GM18508 (cell line): ENCODE measurements around the gene IL34.

Experiments
- ATAC-seq: cut with Tn5 transposase; IDR thresholded peaks from one replicate; pipeline ENCODE4 v1.9.1; 2021; ENCODE audit warnings: moderate number of reproducible peaks; ENCODE audit not compliant: insufficient read depth, unreplicated experiment

Gene IL34

DNA sequence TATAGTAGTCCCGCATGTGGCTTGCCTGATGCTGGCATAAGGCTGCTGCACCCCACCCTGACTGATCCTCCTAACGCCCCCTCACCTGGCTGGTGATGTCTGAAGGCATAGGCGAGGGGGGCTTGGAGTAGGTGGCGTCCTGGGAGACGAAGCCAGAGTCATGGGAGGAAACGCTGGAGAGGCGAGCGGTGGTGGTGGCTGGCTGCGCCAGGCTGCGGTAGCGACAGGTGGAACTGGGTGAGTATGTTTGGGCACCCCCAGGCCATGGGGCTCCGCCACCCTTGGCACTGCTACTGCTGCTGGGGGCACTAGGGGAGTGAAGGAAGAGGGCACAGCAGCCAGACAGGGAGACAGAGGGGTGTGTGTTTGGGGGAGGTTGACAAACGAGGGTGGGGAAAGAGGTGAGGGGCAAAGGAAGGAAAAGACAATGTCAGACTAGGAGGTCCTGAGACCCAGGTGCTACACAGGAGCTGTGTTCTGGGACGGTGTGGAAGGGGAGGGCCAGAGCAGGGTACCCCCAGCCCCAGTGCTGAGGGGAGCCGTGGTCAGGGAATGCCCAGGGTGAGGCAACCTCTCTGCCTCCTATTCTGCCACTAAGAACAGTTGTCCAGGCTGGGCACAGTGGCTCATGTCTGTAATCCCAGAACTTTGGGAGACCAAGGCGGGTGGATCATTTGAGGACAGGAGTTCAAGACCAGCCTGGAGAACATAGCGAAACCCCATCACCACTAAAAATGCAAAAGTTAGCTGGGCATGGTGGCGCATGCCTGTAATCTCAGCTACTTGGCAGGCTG, 28.1 kb downstream of the IL34 start:
- no peak for ATAC-seq

DNA sequence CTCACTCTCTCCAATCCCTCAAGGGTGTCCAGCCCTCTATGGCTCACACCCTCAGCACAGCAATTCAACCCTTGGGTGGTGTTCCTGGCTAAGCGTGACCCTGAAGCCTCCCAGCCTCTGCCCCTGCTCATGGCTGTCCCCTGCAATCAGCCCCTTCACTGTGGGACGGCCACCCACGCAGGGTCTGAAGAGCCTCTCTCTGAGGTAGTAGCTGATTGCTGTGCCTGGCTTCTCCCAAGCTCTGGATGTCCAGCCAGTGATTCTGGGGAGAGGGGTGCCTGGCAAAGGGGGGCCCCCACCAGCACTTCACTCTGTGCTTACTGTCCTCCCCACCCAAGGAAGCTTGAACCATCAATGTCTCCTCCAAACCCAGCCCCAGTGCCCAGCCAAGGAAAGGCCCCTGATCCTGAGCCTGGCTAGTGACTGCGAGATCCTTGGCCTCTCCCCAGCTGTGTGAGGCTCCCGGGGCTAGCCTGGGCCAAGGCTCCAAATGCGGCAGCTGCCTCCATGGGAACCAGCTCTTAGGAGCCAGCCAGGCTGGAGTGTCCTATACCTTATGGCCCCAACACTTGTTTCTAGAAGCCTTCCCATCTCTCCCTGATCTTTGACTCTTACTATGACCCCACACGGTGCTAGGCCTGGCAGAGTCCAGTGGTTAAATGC, 29.6 kb downstream of the IL34 start:
- ATAC-seq, result no peak

DNA sequence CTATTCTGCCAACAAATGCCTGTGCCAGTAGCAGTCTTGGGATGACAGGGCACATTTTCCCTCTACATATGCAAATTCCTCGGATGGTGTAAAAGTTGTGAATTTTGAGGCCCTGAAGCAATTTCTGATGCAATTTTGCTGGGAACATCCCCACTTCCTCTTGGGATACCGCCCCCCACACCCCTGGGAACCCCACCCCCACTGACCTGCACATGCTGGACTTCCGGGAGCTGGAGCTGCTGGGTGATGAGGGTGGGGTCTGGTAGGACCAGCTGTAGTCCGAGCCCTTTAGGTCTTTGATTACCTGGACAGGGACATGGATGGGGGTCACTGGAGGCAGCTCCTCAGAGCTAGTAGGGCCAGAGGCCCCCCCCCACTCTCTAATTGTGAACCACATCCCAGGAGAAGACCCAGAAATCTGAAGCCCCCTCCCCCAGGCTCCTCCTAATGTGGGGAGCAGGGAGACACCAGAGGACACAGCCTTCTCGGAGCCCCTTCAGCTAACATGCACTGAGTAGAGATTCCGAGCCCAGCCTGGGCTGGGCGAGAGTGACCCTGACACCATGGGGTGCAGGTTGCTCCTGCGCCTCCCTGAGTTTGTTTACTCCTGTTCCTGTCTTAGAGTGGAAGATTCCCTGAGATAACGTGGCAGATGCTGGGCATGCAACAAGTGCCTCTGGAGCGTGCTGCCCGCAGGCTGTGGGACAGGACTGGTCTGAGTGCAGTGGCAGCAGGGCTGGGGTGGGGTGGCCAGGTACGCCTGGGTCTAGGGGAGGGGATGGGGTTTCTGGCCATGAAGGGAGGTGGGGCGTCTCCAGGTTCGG, 30.5 kb downstream of the IL34 start:
- no peak for ATAC-seq

DNA sequence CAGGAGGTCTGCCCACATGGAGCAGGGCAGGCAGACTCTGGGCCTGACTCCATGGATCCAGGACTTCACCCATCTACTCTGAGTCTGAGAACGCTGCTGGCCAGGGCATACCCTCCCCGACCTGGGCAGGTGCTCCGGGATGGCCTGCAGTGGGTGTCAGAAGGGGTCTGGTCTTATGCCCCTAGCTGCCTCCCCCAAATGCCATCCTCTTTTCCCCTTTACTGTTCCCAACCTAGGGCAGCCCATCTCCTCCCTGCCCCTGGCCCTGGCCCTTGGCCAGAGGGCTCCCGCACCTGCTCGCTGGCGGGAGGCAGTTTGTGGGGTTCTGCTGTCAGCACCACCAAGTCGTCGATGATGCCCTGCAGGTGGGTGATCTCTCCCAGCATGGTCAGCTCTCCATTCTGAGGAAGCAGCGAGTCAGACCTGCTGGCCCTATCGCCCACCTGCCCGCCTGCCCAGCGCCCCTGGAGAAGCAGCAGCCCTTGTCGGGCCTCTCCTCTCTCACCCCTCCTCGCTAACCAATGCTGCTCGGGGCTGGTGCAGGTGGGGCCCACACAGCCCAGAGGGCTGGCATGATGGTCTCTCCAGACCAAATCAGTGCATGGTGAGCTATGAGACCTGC, 31.3 kb downstream of the IL34 start:
- no peak for ATAC-seq

DNA sequence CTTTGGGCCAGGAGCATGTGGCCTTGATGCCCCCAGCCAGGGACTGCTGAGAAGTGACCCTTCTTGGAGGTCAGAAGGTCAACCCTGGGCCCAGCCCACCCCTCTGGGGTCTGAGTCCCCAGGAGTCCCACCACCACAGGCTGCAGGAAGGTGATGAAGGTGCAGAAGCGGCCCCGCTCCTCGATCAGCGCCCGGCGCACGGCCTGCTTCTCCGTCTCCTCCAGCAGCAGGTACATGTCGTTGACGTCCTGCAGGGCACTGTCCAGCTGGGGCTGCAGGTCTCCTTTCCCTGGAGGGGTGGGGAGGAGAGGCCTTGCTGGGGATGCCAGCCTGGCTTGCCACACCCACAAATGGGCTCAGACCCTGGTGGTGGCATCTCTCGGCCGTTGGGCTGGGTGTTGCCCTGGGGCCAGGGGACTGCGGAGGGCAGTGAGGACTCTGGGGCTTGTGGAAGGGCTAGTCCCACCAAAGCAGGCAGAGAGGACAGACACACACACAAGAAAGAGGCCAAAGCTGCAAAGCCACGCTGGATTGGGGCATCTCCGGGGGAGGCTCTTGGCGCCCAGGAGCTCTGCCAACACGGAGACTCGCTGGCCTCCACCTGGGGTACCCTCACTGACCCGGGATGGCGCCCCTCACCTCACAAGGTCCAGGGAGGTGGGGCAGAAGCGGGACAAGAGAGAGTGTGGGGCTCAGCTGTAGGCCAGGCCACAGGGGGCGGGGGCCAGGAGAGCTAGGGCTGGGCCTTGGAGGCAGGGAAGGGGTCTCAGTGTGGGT, 31.9 kb downstream of the IL34 start:
- ATAC-seq, result no peak

DNA sequence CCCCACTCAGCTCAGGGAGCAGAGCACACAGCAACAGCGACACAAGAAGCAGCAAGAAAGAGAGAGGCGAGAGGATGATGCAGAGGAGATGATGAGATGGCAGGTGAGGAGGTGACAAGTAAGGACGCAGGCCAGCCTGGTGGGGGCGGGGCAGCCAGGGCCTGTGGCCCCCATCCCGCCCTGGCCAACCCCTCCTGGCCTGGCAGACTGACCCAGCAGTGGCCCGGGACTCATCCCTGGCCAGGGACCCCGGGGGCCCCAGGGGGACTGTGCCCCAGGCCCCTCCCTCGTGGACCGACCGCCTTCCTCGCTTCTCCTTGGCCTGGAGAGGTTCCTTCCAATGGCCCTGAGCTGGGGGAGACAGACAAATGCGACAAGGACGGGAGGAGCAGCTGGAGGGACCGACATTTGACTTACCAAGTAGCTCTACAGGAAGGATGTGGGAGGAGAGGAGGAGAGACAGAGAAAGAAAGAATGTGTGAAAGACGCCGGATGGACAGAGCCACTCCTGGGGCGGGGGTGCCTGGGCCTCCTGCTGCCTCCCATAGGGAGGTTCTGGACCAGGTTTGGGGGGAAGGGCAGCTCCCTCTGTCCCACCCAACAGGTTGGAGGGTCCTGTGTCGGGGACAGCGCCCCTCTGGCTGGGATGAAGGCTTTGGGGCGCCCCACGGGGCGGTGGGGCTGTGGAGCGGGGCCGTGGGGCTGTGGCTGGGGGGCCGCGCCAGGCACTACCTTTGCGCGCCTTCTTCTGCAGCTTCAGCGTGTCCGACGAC, 32.7 kb downstream of the IL34 start:
- no peak for ATAC-seq

DNA sequence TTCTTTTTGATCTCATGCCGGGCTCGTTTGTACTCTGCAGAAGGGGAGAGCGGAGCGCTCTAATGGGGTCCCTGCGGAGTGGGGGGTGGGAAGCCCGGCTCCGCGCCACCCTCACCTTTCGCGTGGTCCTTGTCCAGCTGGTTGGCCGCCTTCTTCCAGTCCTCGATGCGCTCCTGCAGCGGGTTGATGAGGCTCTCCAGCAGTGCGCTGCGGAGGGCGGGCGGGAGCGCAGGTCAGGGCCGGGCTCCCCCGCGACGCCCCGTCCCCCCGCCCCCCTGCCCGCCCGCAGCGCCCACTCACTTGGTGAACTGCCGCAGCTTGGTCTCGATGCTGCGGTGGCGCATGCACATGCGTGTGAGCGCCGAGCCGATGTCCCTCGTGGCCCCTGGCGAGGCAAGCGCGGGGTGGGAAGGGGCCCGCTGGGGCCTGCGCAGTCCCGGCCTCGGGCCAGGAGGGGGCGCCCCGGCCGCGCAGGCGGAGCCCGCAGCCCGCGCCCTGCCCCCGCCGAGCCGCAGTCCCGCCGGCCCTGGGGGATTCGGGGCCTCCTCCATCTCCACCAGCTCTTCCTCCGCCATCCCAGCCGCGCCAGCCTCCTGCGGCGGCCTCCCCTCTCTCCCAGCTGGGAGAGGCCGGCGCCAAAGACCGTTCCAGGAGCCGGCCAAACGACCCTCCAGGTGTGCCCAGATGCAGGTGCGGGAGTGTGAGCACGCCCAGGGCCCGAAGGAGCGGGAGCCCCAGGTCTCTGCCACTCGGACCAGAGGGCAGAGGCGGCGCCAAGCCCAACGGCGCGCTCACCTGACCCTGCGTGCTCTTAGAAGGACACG, 33.5 kb downstream of the IL34 start:
- ATAC-seq, result no peak

DNA sequence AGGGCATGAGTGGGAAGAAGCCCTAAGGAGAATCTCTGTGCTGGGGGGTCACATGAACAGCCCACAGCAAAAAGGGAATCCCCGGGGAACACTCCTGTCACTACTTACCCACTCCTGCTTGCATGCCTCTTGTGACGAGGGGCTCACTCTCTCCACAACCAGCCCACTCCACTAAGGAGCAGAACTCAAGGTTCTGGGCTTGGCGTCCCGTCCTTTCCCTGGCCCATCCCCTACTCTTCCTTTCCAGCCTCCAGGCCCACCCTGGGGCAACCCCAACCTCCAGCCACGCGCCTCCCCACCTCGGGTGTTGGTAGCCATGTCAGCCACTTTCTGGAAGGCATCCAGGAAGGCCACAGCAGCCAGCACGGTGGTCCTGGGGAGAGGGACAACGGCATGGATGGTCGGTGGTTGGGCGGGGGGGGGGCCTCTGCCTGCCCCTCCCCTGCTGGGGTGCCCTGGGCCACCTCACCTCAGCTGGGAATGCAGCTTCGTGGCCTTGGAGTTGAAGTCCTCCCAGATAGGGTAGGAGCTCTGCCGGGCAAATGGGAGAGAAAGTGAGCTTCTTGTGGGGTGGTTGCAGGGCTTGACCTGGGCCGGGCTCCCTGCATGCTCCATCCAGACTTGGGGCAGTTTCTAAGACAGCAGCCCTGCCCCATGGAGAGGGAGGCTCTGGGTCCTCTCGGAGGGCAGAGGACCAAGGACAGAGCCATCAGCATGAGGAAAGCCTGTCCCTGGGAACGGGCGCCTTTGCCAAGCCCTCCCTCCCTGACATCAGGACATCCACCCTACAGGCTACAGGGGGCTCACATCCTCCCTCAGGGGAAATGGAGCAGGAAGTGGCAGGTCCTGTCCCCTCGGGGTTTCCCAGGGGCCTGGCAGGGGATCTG, 34.4 kb downstream of the IL34 start:
- no peak for ATAC-seq

DNA sequence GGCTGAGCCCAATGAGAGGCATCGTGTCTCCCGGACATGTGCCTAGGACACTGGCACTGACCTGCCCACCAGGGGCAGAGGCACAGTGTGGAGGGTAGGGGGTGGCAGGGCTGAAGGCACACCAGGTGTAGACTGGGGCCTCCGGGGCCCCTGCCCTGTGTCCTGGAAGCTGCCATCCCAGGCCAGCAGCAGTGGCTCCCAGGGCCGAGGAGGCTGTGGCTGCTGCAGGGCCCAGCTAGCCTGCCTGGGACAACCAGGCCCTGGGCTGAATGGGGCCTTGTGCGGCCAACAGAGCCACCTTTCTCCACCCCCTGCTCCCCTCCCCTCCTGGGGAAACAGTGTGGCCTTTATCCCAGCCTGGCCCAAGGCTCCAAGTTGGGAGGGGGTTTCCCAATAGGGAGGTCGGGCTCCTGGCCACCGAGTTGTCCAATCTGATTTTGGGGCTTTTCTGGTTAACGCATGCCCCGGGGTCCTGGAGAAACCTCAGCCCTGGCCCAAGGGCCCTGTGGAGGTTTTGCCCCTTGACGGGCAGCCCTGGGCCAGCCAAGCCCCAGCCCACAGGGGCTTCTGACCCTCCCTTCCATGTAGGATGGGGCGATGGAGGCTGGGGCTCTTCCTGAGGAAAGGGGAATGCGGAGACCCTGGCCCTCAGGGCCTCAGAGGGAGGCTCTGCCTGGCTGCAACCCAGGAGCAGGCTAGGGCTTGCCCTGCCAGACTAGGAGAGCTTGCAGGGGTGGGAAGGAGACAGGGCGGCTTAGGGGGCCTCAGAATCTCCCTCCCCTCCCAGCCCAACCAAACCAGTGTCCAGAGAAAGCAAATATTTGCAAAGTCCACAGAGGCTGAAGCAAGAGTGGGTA, 35.3 kb downstream of the IL34 start:
- no peak for ATAC-seq

DNA sequence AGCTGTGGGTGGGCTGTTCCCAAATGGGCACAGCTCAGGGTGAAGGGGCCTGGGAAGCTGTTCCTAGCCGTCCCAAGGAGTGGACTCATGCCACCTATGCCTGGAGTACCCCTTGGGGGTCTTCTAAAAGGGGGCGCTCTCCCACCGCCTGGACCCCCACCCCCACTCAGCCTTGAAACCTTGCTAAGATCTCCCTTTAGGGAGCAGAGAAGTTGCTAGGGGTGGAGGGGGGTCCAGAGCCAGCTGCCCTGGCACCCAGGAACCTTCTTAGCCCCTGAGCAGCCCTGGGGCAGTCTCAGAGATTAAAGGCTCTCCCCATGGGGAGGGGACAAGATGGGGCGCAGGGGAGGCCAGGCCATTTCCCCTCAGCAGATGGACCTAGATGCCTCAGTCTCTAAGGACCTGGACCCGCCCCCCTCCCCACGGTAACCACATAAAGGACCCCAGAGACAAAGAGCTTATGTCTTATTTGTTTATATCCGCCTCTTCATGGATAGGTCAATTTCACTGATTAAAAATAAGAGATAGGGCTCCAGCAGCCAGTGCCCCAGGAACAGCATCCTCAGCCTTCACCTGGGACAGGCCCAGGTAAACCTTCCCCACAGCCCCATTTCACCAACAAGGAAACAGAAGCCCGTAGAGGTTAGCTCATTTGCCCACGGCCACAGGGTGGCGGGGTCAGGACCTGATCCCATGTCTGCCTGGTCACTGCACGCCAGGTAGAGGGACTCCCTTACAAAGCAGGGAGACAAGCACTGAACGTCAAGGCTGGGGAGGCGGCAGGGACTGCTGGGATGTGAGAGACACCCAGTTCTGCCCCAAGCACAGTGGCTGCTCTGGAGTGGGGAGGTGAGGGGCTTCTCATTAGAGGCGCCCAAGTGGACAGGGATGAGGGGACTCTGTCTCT, 36.1 kb downstream of the IL34 start:
- no peak for ATAC-seq

DNA sequence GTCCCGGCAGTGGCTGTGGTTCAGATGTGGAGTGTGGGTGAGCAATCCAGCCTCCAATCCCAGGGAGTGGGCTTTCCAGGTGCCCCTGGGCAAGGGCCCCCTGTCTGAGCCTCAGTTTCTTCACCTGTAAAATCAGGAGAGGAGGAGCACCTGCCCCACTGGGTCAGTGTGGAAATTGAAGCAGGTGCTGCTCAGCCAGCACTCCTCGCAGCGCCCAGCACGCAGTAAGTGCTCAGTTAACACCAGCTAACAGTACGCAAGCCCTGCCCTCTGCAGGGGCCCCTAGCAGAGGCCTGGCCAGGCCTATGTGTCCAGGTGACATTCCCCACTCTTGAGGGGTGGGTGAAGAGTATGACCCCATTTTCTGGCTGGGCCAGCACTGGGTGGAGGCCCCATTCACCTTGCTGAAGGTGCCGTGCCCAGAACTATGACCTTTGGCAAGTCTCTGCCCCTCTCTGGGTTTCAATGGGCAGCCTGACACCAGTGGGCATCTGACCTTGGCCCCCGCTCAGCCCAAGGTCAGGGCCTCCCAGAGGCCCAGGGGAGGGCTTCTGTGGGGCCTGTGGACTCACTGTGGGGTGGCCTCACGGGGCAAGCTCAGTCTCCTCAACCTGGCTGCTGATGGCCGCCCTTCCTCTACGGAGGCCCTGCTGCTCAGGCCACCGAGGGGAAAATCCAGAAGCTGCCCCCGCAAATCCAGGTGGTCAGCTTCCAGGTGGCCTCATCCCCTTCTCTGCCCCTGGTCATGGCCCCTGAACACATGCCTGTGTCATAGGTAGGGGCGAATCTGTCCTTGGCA, 37.0 kb downstream of the IL34 start:
- no peak for ATAC-seq

DNA sequence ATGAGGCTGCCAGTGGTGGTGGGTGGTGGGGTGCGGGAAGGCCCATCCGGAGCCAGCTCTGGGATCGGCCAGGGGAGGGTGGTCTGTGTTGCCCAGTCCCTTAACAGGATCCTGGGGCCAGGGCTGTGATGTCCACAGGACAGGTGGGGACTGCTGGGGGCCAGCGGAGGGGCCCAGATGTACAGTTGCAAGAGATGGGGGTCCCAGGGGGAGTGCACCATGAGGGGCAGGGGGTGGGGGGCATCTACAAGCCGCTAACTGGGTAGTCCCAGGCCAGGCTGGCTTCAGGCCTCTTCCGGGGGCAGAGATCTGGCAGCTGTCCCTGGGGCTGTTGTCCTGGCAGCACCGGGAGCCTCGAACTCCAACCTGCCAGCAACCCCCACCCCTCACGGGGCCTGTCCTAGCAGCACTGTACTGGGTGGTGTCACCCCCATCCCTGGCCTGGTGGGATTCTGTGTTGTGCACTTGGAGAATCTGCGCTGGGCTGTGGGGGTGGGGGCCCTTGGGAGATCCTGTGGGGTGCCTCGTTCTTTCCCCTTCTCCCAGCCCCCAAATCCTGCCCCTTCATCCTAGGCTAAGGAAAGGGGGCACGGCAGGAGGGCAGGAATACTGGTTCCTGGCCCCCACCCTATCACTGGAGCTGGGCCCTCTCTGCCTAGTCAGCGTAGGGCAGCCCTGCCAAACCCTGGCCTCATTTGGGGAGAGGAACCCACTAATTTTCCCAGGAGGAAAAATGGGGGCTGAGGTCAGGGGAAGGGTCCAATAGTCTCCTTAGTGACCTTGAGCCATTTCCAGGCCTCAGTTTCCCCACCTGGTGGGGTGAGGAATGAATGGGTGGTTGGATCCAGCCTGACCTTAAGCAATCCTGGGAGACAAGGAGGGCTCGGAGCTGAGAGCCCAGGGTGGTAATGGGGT, 38.0 kb downstream of the IL34 start:
- no peak for ATAC-seq

DNA sequence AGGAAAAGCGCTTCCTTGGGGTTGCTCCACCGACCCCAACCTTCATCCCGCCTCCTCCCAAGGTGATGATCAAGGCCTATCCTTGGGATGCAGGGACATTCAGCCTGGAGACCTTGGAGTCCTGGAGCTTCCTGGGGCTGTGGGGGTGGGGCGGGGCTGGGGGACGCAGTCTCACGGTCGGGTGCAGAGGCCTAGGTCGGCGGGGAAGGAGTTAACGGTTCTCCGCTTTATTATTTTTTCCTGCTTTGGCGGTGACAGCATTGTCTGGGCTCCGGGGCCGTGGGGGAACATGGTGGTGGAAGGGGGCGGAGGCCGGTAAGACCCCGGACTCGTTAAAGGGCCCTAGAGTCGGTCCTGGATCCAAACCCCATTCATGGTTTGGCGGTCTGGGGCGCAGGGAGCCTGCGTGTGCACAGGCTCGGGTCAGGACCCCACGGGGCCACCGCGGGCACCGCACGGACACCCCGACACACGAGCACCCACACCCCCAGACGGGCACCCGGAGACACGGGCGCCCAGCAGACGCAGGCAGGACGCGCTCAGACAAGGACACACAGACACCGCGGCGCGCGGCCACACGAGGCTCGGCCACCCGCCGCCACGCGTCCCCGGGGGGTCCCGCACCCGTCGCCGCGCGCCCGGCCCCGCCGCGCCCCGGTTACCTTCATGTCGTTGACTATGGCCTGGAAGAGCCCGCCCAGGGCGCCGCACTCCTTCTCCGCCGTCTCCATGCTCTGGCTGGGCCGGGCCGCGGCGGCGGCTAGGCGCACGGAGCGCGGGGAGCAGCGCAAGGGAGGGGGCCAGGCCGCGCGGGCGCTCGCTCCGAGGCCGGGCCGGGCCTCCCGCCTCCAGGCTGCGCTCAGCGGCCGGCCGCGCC, 38.9 kb downstream of the IL34 start:
- no peak for ATAC-seq
